Ramos (cell line): ENCODE data around the gene DUS3L.

Source experiments
- in situ Hi-C: fragments of 300-500 bp; cut with MboI; formaldehyde crosslinking; loops from one replicate; pipeline ENCODE4 v1.14.3; 2022; ENCODE audit warnings: low sequenced_read_pairs; ENCODE audit not compliant: unreplicated experiment

The DUS3L gene

DNA sequence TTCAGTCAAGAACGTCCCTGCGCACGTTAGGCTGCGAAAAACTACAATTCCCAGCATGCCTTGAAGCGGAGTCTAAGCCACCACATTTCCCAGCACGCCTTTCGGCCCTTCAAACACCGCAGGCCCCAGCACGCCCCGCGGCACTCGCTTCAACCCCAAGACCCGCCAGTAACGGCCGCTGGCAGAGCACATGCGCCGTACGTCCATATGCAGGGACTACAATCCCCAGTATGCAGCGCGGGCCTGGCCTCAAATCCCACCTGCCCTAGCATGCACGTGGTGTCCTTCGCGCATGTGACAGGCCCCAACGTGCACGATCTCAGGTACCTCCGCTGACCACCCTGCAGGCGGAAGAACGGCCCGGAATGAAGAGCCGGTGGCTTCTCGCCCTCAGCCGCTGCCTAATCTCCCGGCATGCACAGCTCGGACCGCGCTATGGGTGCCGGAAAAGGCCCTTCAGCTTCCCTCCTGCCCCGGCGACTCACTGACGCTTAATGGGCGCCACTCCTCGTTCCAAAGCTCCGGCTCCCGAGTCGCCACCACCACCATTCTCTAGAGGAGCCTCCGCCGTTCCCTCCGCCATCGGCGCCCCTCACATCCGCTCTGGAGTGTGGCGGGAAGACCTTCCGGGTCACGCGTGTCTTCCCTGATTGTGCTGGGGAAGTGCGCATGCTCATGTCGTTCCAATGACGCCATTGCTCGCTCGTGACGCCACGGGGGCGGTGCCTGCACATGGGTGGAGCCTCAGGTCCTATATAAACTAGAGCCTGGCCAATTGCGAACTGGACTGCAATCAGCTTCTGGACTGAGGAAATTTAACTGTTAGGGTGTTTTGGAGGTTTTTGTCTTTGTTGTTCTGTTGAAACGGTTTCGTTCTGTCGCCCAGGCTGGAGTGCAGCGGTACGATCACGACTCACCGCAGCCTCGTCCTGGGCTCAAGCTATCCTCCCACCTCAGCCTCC lies at the start of gene DUS3L:
TSS of gene DUS3L (minus strand) at position 605 of the 962 bp plus-strand sequence. CDS start at position 583, 22 bp downstream.
- in situ Hi-C loops, result loop anchor here (5.0 kb wide), 1 partner anchor 109 kb away; the partner anchor contains the start of genes HSD11B1L and MICOS13

DNA sequence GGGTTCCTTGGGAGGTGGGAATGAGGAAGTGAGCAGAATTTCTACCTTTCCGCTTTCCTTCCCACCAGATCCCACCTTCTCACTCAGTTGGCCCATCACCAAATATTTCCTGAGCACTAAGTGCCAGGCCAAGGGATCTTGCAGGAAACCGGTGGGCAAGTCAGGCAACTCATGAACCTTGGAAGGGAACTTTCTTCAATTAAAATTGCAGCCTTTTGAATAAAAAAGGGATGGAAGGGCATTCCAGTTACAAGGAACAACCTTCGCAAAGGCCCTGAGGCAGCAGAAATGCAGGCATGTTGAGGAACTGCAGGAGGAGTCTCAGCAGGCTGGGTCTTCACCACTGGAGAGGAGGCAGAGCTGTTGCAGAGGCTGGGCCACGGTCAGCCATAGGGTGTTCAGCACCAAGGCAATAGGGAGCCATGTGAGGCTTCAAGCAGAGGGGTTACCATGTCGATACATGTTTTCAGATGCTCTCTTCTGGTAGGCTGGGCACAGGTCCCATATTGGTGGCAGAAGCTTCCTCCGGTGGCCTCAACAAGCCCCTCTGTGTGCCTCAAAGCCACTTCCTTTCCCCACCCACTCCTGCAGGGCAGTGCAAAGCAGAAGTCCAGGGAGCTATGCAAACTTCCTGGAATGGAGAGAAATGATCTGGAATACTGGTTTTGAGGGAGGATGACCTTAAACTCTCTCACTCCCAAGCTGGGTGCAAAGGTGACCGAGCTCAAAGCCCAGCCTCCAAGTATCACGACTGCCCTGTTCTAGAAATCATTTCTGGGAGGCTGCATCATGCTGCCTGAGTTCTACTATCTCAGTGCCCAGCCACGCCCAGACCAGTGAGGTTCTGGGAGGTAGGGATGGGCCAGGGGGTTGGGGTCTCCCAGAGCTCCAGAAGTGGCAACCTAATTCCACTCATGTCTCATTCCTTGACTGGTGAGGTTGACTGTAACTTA lies 48.4 kb upstream of the DUS3L start, which contains the start of gene FUT6:
TSS of gene FUT6 (minus strand) at position 638 of the 953 bp plus-strand sequence. CDS start 7,135 bp downstream, outside the sequence.
- in situ Hi-C loops, result no loop called here

DNA sequence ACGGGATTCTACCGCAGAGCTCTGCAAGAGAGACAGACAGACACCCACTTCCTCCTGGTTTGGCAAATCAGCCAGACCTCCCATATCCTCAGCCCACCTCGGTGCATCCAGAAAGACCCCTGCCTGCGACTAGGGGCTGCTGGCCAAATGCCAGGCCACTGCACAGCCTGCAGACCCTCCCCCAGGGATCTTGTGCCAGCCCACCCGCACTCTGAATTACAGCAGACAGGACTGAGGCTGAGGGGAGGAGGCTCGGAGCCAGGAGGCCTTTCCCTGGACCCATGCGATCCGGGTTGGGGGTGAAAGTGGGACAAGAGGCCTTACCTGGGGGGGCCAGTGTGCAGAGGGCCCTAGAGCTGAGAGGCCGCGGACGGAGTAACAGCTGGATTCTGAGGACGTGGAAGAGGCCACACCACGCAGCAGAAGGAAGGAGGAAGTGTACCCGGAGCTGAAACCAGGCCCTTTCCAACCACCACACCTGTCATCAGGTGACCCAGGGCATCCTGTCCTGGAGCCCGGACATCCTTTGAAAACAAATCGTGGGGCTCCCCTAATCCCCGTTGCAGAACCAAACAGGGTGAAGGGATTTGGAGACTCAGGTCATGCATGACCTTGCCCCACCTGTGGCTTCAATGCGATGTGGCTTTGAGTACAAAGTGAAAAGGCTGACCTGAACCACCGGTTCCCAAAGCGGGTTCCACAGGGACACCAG lies 47.5 kb upstream of the DUS3L start:
- in situ Hi-C loops, result no loop called here

DNA sequence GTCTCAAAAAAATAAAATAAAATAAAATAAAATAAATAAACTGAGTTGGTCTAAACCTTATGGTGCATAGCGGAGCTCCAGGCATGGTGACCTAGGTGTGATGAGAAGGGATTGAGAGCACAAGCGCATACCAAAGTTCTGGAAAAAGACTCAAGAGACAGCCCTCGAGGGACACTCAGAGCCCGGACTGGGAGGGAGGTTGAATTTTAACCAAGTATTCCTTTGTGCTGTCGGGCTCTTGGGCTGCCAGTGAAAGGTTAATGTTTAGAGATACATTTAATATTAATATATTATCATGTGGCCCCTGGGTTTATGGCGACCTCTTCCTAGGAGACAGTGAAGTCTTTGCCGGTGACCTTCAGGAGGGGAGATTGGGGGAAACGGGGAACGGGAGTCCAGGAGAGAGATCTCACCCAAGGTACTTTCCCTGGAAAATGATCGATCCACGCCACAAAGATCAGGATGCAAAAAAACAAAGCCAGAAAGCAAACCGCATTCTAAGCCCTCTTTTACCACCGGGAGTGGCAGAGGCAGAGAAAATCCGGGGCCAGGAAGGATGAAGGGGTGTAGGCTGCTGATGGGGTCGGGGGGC lies 46.9 kb upstream of the DUS3L start:
- in situ Hi-C loops, result no loop called here

GRCh38 chr19:5832527-5833216 lies 41.7 kb upstream of the DUS3L start:
- in situ Hi-C loops, result no loop called here

DNA sequence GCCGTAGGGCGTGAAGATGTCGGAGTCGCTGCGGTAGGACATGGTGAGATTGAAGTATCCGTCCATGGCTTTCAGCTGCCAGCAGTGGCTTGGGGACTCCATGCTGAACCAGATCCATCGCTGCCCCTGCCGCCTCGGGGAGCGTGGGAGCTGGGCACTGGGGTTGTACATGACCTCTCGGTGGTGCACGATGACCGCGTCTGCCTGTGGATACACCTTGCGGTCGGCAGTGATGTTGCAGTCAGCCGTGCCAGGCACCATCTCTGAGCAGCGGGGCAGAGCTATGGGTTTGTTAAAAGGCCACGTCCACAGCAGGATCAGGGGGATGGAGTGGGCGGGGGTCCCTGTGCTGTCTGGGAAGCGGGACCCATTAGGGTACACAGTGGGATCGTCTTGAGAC lies 41.1 kb upstream of the DUS3L start:
- in situ Hi-C loops, result no loop called here

DNA sequence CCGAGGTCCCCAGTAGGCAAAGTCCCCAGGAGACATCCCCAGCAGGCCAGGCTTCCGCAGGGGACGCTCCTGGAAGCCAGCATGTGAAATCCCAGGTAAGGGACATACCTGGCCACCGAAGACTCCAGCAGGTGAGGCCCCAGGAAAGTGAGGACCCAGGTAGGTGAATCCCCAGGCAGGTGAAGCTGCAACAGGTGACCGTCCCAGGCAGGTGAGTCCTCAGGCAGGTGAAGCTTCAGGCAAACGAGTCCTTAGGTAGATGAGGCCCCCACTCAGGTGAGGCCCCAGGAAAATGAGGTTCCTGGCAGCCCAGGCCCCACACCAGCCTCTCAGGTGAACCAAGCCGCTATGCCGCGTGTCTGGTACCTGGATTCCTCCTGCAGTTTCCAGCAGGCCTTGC lies 40.2 kb upstream of the DUS3L start:
- in situ Hi-C loops, result no loop called here

- in situ Hi-C loops, result no loop called here
Observed at GRCh38 chr19:5829567-5830310, 38.8 kb upstream of the DUS3L start.

DNA sequence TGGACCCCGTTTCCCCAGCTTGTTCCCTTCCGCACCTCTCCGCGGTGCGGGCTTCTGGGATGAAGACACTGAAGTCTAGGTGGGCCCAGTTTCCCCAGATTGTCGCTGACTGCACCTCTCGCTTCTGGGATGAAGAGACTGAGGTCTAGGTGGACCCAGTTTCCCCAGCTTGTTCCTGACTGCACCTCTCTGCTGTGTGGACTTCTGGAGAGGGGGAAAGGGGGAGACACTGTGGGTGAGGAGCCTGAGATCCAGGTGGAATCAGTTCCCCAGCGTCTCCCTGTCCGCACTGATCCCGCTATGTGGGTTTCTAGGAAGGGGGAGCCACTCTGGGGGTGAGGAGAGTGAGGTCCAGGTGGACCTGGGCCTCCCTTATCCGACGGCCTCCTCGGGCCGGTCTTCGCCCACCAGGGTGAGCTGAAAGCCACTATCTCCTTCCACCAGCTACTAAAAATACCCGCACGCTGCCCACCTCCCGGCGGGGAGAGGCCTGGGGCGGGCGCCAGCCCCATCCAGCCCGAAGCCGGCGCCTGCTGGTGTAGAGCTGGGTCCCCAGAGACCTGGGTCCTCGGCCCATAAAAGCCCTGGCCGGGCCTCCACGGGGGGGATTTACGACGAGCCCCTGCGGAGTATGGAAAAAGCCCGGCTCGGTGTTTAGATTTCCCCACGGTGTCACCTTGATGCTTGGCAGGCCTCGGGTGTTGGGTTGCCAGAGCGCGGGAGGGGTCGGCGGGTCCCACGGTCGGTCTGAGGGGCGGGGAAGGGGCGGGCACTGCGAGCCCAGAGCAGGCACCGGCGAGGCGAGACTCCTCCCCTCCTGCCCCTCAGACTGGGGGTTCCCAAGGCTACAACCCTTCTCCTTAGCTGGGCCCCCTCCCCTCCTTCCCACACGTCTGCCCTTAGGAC lies 38.0 kb upstream of the DUS3L start:
- in situ Hi-C loops, result no loop called here

DNA sequence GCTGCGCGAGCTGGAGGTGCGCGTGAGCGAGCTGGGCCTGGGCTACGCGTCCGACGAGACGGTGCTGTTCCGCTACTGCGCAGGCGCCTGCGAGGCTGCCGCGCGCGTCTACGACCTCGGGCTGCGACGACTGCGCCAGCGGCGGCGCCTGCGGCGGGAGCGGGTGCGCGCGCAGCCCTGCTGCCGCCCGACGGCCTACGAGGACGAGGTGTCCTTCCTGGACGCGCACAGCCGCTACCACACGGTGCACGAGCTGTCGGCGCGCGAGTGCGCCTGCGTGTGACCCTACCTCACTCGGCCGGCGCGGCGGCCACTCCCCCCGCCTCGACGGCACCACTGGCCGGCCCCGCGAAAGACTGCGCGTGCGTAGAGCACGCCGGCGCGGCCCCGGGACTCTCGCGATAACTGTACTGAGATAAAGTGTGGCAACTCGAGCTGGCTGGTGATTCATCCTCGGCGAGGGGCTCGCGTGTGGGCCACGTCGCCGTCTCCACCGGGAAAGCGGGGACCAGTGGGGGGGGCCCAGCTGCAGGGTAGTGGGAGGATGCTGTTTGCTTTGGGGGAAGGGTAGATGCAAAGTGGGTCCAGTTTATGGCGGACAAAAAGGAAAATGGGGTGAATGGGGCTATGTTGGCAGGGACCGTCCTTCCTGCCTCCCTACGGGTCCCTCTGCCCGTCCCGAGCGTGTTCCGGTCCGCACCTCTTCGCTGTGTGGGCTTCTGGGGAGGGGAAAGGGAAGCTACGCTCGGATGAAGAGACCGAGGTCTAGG lies 37.1 kb upstream of the DUS3L start:
- in situ Hi-C loops, result no loop called here

DNA sequence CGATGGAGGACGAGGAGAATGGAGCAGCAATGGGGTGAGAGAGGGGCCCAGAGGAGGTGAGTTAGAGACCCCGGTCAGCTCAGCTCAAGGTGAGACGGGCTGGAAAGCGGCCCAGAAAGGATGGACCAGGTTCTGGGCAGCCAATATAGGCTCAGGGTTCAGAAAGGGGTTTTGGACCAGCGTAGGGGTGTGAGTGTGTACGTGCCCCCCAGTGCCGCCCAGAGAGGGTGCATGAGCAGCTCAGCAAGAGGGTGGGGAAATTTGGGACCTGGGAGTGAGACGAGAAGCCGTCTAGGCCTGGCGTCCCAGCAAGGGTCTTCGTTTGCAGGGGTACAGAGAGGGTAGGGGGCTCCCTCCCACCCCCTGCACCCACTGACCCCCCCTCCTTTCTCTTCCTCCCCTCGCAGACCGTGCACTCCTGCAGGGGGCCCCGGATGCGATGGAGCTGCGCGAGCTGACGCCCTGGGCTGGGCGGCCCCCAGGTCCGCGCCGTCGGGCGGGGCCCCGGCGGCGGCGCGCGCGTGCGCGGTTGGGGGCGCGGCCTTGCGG lies 36.5 kb upstream of the DUS3L start:
- in situ Hi-C loops, result no loop called here

- in situ Hi-C loops, result no loop called here
Observed at GRCh38 chr19:5826531-5827341, 35.8 kb upstream of the DUS3L start.

DNA sequence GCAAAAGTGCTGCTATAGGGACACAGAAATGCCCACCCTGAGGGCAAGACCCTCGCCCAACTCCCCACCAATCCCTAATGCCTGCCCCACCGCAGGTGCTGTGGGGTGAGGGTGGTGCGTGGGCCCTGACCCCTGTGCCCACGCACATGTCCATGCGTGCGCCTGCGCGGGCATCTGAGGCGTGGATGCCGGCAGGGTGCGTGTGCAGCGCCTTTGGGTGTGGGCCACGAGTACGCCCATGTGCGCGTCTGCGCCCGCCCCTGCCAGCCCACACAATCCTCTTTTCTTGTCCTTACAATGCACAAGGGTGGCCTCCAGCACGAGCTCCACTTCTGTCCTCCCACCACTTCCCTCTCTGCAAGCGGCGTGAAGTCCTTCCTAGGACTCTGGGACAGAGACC lies 34.2 kb upstream of the DUS3L start:
- in situ Hi-C loops, result no loop called here

- in situ Hi-C loops, result no loop called here
Observed at GRCh38 chr19:5824751-5825150, 33.8 kb upstream of the DUS3L start.

DNA sequence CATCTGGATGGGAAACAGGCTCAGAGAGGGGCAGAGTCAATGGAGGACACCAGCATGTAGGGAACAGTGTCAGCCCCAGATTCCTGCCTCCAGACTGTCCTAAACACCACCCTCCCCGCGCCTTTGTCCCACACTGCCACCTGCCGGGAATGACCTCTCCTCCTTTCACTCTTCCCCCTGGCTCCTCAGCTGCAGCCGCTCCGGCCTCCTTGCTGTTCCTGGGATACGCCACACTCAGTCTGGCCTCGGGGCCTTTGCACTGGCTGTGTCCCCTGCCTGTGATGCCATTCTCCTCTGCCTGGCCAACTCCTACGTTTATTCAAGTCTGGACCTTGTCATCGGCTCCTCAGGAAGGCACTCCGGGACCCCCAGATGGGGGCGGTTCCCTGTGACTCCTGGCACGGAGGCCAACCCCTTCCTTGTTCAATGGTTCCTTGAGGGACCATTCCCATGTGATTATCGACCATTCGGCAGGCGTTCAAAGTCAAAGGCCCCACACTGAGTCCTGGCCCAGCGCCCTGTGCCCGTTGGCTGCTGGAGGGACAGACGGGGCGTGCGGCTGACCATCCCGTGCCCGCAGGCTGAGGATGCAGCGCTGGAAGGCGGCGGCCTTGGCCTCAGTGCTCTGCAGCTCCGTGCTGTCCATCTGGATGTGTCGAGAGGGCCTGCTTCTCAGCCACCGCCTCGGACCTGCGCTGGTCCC lies 32.8 kb upstream of the DUS3L start:
- in situ Hi-C loops, result no loop called here
